ENCODE measurements around the gene PCDHAC2.

GRCh38 chr5:141001844-141002604 lies 35.7 kb downstream of the PCDHAC2 start:
- TF ChIP-seq POLR2A (IDR thresholded peaks at IDR 0.05; ENCODE audit: low read depth, low read length) (no peak), POLR2AphosphoS5 (IDR thresholded peaks at IDR 0.05; ENCODE audit: low read depth, low read length) (no peak), TAF1 (IDR thresholded peaks at IDR 0.05; ENCODE audit: low read depth, low read length) (no peak)
